ENCODE results near the gene OR10J1. TPM values are rescaled to one million over a fixed set of nuclear protein-coding genes. Genes with fewer than 3 reads are reported as not detected.

Gene OR10J1
- total RNA-seq, 2 experiments from 2014 or later: not detected

DNA sequence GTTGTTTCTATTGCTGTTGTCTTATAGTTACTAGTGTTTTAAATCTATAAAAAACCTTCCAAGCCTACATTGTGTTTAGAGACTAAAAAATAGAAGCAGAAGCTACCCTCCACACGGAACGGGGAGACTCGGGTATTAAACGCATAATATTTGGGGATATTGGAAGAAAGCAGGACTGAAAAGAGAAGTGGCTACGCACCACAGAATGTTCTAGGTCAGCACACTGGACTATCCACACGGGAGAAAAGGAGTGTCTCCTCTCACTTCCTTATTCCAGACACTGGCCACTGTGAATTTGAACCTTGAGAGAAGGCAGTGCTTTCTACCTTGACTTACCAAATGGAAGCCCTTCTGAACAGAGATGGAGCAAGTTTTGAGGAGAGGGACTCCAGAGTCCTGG lies 8.5 kb upstream of the OR10J1 start:
- Histone ChIP-seq H3K9me3 (ENCODE audit: control insufficient read depth in 1 of 2, insufficient read depth in 1 of 2, low read length in 2 of 2) (no peaks in the 10 kb centered on the region), H3K27me3 (ENCODE audit: control insufficient read depth in 1 of 2, insufficient read depth in 2 of 2, low read length in 2 of 2) (no peaks in the 10 kb centered on the region), H3K4me3 (ENCODE audit: low read length) (no peak overlapping the region), H3K4me1 (ENCODE audit: insufficient read depth, low read length) (no peaks in the 10 kb centered on the region), H3K27ac (ENCODE audit: low read depth in 1 of 2, low read length in 2 of 2) (no peak overlapping the region), H3K36me3 (ENCODE audit: insufficient read depth, low read length) (no peaks in the 10 kb centered on the region)
- Mint-ChIP-seq H3K27ac (no peak overlapping the region), H3K4me3 (no peak overlapping the region), H3K9me3 (no peaks in the 10 kb centered on the region), H3K27me3 (peaks cover 12% of the 10 kb centered on the region), H3K36me3 (ENCODE audit: low read depth) (no peaks in the 10 kb centered on the region), H3K4me1 (ENCODE audit: low read depth) (no peaks in the 10 kb centered on the region)
- intact Hi-C loops (cut with DNase I, micrococcal nuclease): no loop called here
- ChIA-PET CTCF (no interaction called here), POLR2A (no interaction called here)
- ATAC-seq (ENCODE audit: poor library complexity) (no peak), DNase-seq (peak in 1 of 14 experiments; percentile 4)
- TF ChIP-seq, protein P1, sequence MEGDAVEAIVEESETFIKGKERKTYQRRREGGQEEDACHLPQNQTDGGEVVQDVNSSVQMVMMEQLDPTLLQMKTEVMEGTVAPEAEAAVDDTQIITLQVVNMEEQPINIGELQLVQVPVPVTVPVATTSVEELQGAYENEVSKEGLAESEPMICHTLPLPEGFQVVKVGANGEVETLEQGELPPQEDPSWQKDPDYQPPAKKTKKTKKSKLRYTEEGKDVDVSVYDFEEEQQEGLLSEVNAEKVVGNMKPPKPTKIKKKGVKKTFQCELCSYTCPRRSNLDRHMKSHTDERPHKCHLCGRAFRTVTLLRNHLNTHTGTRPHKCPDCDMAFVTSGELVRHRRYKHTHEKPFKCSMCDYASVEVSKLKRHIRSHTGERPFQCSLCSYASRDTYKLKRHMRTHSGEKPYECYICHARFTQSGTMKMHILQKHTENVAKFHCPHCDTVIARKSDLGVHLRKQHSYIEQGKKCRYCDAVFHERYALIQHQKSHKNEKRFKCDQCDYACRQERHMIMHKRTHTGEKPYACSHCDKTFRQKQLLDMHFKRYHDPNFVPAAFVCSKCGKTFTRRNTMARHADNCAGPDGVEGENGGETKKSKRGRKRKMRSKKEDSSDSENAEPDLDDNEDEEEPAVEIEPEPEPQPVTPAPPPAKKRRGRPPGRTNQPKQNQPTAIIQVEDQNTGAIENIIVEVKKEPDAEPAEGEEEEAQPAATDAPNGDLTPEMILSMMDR (IDR thresholded peaks at IDR 0.05): no peak

DNA sequence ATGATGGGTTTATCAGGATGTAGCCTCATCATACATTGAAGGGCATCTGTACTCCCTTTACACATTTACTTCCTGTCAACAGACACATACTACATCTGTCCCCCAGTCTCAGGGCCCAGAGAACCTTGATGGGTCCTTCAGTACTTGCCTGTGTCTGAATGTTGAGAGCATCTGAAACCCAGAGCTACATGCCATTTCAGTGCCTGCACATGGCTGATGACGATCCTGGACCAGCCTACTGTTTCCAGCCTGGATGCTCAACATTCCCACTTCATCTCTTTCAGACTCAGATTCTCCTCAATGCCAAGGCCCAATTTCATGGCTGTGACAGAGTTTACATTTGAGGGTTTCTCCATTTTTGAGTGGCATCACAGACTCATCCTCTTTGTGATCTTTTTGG lies 7.6 kb upstream of the OR10J1 start, which contains the start of gene OR10J4:
OR10J4 (plus strand) TSS at position 301 of the 400 bp plus-strand sequence.
- Mint-ChIP-seq H3K36me3 (ENCODE audit: low read depth) (no peaks in the 10 kb centered on the region), H3K4me3 (no peak within 1 kb of the TSS), H3K27me3 (peaks cover 12% of the 10 kb centered on the region), H3K9me3 (no peaks in the 10 kb centered on the region), H3K4me1 (ENCODE audit: low read depth) (no peaks in the 10 kb centered on the region), H3K27ac (no peak within 1 kb of the TSS)
- ATAC-seq (ENCODE audit: poor library complexity): no peak
- Histone ChIP-seq H3K27me3 (ENCODE audit: control insufficient read depth in 1 of 2, insufficient read depth in 2 of 2, low read length in 2 of 2) (no peaks in the 10 kb centered on the region), H3K36me3 (ENCODE audit: insufficient read depth, low read length) (no peaks in the 10 kb centered on the region), H3K9me3 (ENCODE audit: control insufficient read depth in 1 of 2, insufficient read depth in 1 of 2, low read length in 2 of 2) (no peaks in the 10 kb centered on the region), H3K4me3 (ENCODE audit: low read length) (no peak within 1 kb of the TSS), H3K4me1 (ENCODE audit: insufficient read depth, low read length) (no peaks in the 10 kb centered on the region), H3K27ac (ENCODE audit: low read depth in 1 of 2, low read length in 2 of 2) (no peak within 1 kb of the TSS)
- ChIA-PET CTCF (no interaction called here), POLR2A (no interaction called here)
- TF ChIP-seq, protein P1 (IDR thresholded peaks at IDR 0.05): no peak
- no peak for DNase-seq
- intact Hi-C loops (cut with DNase I, micrococcal nuclease): no loop called here

DNA sequence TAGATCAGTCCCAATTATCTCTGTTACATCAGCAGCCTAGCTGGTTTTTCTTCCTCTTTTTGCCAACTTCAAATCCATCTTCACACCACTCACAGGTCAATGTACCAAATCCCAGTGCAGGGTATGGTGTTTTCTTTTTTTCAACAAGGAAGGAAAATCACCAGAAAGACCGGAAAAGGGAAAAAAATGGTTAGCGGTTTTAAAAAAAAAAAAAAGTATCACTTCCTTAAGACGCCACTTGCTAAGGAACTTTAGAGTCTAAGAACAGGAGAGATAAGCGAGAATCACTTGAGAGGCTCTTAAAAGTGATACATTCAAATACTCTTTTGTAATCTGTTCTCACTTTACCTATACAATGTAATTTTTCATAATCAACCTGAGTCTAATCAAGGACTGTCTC lies 3.1 kb upstream of the OR10J1 start:
- TF ChIP-seq, protein P1 (IDR thresholded peaks at IDR 0.05): no peak
- intact Hi-C loops (cut with DNase I, micrococcal nuclease): no loop called here
- Mint-ChIP-seq H3K4me3 (no peak overlapping the region), H3K27ac (no peak overlapping the region), H3K36me3 (ENCODE audit: low read depth) (no peaks in the 10 kb centered on the region), H3K27me3 (peaks cover 25% of the 10 kb centered on the region), H3K9me3 (no peaks in the 10 kb centered on the region), H3K4me1 (ENCODE audit: low read depth) (no peaks in the 10 kb centered on the region)
- ATAC-seq (ENCODE audit: poor library complexity) (no peak), DNase-seq (no peak)
- Histone ChIP-seq H3K27me3 (ENCODE audit: control insufficient read depth in 1 of 2, insufficient read depth in 2 of 2, low read length in 2 of 2) (no peaks in the 10 kb centered on the region), H3K9me3 (ENCODE audit: control insufficient read depth in 1 of 2, insufficient read depth in 1 of 2, low read length in 2 of 2) (no peaks in the 10 kb centered on the region), H3K36me3 (ENCODE audit: insufficient read depth, low read length) (no peaks in the 10 kb centered on the region), H3K4me1 (ENCODE audit: insufficient read depth, low read length) (no peaks in the 10 kb centered on the region), H3K27ac (ENCODE audit: low read depth in 1 of 2, low read length in 2 of 2) (no peak overlapping the region), H3K4me3 (ENCODE audit: low read length) (no peak overlapping the region)
- CTCF ChIA-PET: interaction anchor here (0.7 kb wide), 1 partner anchor 120 kb away, joined by 3 read pairs; no protein-coding TSS in a partner anchor
- POLR2A ChIA-PET: no interaction called here

Measured in CD4-positive, alpha-beta T cell (primary cell).